Tibial nerve (tissue), 4 donors: ENCODE measurements around the gene IL36G. TPM values are rescaled to one million over a fixed set of nuclear protein-coding genes. Genes with fewer than 3 reads are reported as not detected.

Experiments used
- DNase-seq, 2 donors: peaks; one replicate each; pipeline ENCODE4 v3.0.0-alpha.2; 2019; ENCODE audit warnings: low spot score in 2 of 2
- H3K27ac ChIP-seq, 4 donors: fragments of 200-600 bp; sonication (generic) in 3 of 4; one replicate each; pipeline ENCODE4 v1.5.1; 2017 to 2019; ENCODE audit warnings: mild to moderate bottlenecking in 1 of 4
- H3K27me3 ChIP-seq, 2 donors: fragments of 200-600 bp; sonication (generic) in 1 of 2; one replicate each; pipeline versions ENCODE4 v1.5.1 to v1.6.0; 2017 to 2019
- H3K36me3 ChIP-seq, 3 donors: fragments of 200-600 bp; sonication (generic); one replicate each; pipeline ENCODE4 v1.5.1; 2018 to 2019
- H3K4me1 ChIP-seq, 4 donors: fragments of 200-600 bp; sonication (generic) in 3 of 4; one replicate each; pipeline ENCODE4 v1.5.1; 2017 to 2019
- H3K4me3 ChIP-seq, 4 donors: fragments of 200-600 bp; sonication (generic) in 3 of 4; one replicate each; pipeline ENCODE4 v1.5.1; 2017 to 2019; ENCODE audit warnings: mild to moderate bottlenecking in 1 of 4, moderate library complexity in 1 of 4
- H3K9me3 ChIP-seq, 4 donors: fragments of 200-600 bp; sonication (generic) in 3 of 4; one replicate each; pipeline ENCODE4 v1.5.1; 2017 to 2019
- EP300 ChIP-seq, 2 donors: sonication (generic); formaldehyde crosslinking; IDR thresholded peaks; one replicate each; pipeline ENCODE4 v1.6.1; 2017; ENCODE audit warnings: antibody characterized with exemption in 2 of 2, mild to moderate bottlenecking in 1 of 2
- POLR2A ChIP-seq, 2 donors: fragments of 450-650 bp; IDR thresholded peaks; one replicate each; pipeline ENCODE4 v1.6.1; 2017; ENCODE audit warnings: antibody characterized with exemption in 2 of 2, mild to moderate bottlenecking in 2 of 2, moderate library complexity in 2 of 2
- WGBS, 2 donors: methylation state at CpG; one replicate each; pipeline ENCODE4 v1.1.5; 2018; 5-methylcytosine and 5-hydroxymethylcytosine counted together
- total RNA-seq, 4 donors: library from RNA; depleted of rRNA; stranded (reverse); fragments of >200 nt; gene quantifications; one replicate each; pipeline ENCODE4 v1.1.0, GENCODE V29; 2016
- TF ChIP-seq, protein P1 (sequence below), 5 experiments: fragments of 200-600 bp in 3 of 5; fragments of 450-650 bp in 2 of 5; sonication (generic) in 3 of 5; IDR thresholded peaks; one replicate each; pipeline ENCODE4 v1.5.1; 2016 to 2019; ENCODE audit warnings: antibody characterized with exemption in 5 of 5, mild to moderate bottlenecking in 3 of 5, moderate library complexity in 2 of 5

Gene IL36G
- total RNA-seq, 4 donors from 2014 or later: not detected

DNA sequence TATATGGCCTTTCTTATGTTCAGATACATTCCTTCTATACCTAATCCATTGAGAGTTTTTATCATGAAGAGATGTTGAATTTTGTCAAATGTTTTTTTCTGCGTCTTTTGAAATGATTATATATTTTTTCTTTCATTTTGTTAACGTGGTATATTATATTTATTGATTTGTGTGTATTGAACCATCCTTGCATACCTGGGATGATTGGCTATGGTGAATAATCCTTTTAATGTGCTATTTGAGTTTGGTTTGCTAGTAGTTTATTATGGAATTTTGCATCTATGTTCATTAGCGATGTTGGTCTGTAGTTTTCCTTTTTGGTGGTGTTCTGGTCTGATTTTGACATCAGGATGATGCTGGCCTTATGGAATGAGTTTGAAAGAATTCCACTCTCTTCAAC, 11.8 kb downstream of the IL36G start:
- TF ChIP-seq EP300 (IDR thresholded peaks at IDR 0.05) (no peak), POLR2A (IDR thresholded peaks at IDR 0.05) (no peak)
- TF ChIP-seq, protein P1, sequence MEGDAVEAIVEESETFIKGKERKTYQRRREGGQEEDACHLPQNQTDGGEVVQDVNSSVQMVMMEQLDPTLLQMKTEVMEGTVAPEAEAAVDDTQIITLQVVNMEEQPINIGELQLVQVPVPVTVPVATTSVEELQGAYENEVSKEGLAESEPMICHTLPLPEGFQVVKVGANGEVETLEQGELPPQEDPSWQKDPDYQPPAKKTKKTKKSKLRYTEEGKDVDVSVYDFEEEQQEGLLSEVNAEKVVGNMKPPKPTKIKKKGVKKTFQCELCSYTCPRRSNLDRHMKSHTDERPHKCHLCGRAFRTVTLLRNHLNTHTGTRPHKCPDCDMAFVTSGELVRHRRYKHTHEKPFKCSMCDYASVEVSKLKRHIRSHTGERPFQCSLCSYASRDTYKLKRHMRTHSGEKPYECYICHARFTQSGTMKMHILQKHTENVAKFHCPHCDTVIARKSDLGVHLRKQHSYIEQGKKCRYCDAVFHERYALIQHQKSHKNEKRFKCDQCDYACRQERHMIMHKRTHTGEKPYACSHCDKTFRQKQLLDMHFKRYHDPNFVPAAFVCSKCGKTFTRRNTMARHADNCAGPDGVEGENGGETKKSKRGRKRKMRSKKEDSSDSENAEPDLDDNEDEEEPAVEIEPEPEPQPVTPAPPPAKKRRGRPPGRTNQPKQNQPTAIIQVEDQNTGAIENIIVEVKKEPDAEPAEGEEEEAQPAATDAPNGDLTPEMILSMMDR (IDR thresholded peaks at IDR 0.05): no peak
- Histone ChIP-seq H3K4me3 (no peak overlapping the region), H3K9me3 (peaks cover 0 to 32% (median 3%) of the 10 kb centered on the region in 4 donors), H3K4me1 (no peaks in the 10 kb centered on the region), H3K27me3 (no peaks in the 10 kb centered on the region), H3K27ac (no peak overlapping the region), H3K36me3 (no peaks in the 10 kb centered on the region)
- no peak for DNase-seq
- WGBS, 2 donors: 74 to 78% methylated on average over 3 of the region's 3 CpGs

DNA sequence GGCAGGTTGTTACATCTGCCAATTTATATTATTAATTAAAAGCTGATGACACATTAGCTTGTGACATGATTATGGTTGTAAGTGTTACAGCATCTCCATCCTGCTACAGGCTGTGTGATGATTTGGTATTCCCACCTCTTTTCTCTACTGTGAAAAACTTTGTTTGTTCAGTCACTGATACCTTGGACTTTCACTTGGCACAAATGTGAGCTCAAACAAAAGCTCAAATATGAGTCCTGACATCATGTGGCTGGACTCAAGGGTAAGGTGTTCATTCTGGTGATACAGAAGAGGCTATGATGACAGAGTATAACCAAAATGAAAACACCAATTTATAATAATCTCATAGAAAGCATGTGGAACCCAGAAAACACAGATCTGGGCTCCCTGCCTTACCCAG, 16.0 kb downstream of the IL36G start:
- H3K27ac ChIP-seq: no peak overlapping the region
- no peaks in the 10 kb centered on the region for H3K27me3 ChIP-seq
- no peak for DNase-seq
- no peak overlapping the region for H3K4me3 ChIP-seq
- H3K4me1 ChIP-seq: no peaks in the 10 kb centered on the region
- H3K36me3 ChIP-seq: no peaks in the 10 kb centered on the region
- peaks cover 0 to 27% (median 3%) of the 10 kb centered on the region in 4 donors for H3K9me3 ChIP-seq
- TF ChIP-seq, protein P1 (IDR thresholded peaks at IDR 0.05): no peak
- TF ChIP-seq EP300 (IDR thresholded peaks at IDR 0.05) (no peak), POLR2A (IDR thresholded peaks at IDR 0.05) (no peak)

DNA sequence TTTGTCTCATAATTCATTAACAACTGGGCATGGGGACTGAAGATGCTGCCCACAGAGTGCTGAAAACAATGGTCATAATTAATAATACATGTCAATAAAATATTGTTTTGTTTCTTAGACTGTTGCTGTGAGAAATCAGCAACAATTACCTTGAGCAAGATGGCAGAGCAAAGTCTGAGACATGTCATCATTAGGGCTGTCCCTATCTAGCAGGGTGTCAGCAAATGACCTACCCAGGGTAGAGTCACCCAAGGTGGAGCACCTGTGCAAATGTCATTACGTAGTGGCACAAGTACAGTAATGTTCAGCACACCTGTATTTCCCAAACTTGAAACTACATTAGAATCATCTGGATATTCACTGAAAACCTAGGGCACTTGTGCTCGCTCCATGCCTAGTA, 16.8 kb downstream of the IL36G start:
- no peaks in the 10 kb centered on the region for H3K4me1 ChIP-seq
- peaks cover 0 to 26% (median 3%) of the 10 kb centered on the region in 4 donors for H3K9me3 ChIP-seq
- H3K27ac ChIP-seq: no peak overlapping the region
- H3K36me3 ChIP-seq: no peaks in the 10 kb centered on the region
- no peak for TF ChIP-seq EP300 (IDR thresholded peaks at IDR 0.05)
- TF ChIP-seq, protein P1 (IDR thresholded peaks at IDR 0.05): no peak
- no peak for TF ChIP-seq POLR2A (IDR thresholded peaks at IDR 0.05)
- DNase-seq: no peak
- 71 to 92% methylated on average over 2 of the region's 2 CpGs for WGBS, 2 donors
- H3K4me3 ChIP-seq: no peak overlapping the region
- H3K27me3 ChIP-seq: no peaks in the 10 kb centered on the region

DNA sequence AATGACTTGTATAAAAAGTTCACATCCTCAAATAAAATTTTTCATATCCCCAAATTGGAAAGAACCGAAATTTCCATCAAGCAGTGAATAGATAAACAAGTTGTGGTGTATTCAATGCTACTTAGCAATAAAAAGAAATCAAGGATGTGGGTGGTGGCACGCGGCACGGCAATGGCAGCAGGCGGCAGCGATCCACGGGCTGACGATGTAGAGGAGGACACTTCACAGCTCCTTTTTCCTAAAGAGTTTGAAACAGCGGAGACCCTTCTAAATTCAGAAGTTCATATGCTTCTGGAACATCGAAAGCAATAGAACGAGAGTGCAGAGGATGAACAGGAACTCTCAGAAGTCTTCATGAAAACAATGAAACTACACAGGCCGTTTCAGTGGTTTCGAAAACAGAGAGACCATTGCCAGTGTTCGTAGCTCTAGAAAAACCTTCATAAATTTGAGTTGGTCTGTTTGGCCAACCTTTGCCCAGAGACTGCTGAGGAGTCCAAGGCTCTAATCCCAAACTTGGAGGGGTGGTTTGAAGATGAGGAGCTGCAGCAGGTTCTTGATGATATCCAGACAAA, 17.6 kb downstream of the IL36G start:
- Histone ChIP-seq H3K9me3 (peaks cover 0 to 31% (median 3%) of the 10 kb centered on the region in 4 donors), H3K27me3 (no peaks in the 10 kb centered on the region), H3K27ac (no peak overlapping the region), H3K4me1 (no peaks in the 10 kb centered on the region), H3K36me3 (no peaks in the 10 kb centered on the region), H3K4me3 (no peak overlapping the region)
- WGBS, 2 donors: 78 to 85% methylated on average over 14 of the region's 14 CpGs
- no peak for DNase-seq
- TF ChIP-seq EP300 (IDR thresholded peaks at IDR 0.05) (no peak), POLR2A (IDR thresholded peaks at IDR 0.05) (no peak)
- TF ChIP-seq, protein P1 (IDR thresholded peaks at IDR 0.05): no peak

DNA sequence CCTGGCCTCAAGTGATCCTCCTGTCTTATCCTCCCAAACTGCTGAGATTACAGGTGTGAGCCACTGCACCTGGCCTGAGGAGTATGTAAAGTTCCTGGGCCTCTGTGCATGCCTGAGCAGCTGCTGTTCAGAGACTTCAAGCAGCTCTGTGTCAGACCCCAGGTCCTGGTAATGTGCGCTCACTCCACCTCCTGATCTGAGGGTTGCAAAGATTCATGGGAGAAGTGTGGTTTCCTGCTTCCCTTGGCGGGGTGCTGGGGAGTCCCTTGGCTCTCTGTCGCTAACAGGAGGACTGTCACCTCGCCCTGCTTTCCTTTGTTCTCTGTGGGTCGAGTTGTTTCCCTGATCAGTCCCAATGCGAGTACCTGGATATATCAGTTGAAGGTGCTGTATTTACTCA, 18.8 kb downstream of the IL36G start:
- 71 to 78% methylated on average over 6 of the region's 6 CpGs for WGBS, 2 donors
- no peaks in the 10 kb centered on the region for H3K27me3 ChIP-seq
- H3K27ac ChIP-seq: no peak overlapping the region
- DNase-seq: no peak
- no peaks in the 10 kb centered on the region for H3K4me1 ChIP-seq
- no peaks in the 10 kb centered on the region for H3K36me3 ChIP-seq
- no peak for TF ChIP-seq POLR2A (IDR thresholded peaks at IDR 0.05)
- TF ChIP-seq EP300 (IDR thresholded peaks at IDR 0.05): no peak
- TF ChIP-seq, protein P1 (IDR thresholded peaks at IDR 0.05): no peak
- peaks cover 0 to 32% (median 3%) of the 10 kb centered on the region in 4 donors for H3K9me3 ChIP-seq
- no peak overlapping the region for H3K4me3 ChIP-seq
